KOPT-K1 (cell line): ENCODE measurements around the gene SLC29A4.
"Not testable (repeated sequence)": the region's sequence is repeated elsewhere in the genome, so short reads cannot be mapped to it uniquely, and the experiment has no call there.

ENCODE experiments used
- H3K27ac ChIP-seq: fragments of 200-600 bp; sonication (generic); 2 replicates; pipeline ENCODE4 v1.5.1; 2016; ENCODE audit warnings: antibody characterized with exemption, mild to moderate bottlenecking, low read depth, low read length; ENCODE audit not compliant: poor library complexity, severe bottlenecking
- H3K36me3 ChIP-seq: fragments of 200-600 bp; sonication (generic); 2 replicates; pipeline ENCODE4 v1.5.1; 2017; ENCODE audit warnings: antibody characterized with exemption, mild to moderate bottlenecking, low read length, moderate library complexity; ENCODE audit not compliant: insufficient read depth
- H3K9me3 ChIP-seq: fragments of 200-600 bp; sonication (generic); 2 replicates; pipeline ENCODE4 v1.5.1; 2017; ENCODE audit warnings: antibody characterized with exemption, low read length, mild to moderate bottlenecking; ENCODE audit not compliant: insufficient read depth, poor library complexity, severe bottlenecking

Gene SLC29A4

GRCh38 chr7:5266191-5267028 lies 16.3 kb upstream of the SLC29A4 start:
- no peaks in the 10 kb centered on the region for H3K36me3 ChIP-seq
- H3K27ac ChIP-seq, result no peak overlapping the region
- no peaks in the 10 kb centered on the region for H3K9me3 ChIP-seq

GRCh38 chr7:5267829-5268228 lies 14.9 kb upstream of the SLC29A4 start:
- H3K9me3 ChIP-seq, H3K36me3 ChIP-seq, H3K27ac ChIP-seq: not testable (repeated sequence)

- H3K9me3 ChIP-seq, H3K27ac ChIP-seq, H3K36me3 ChIP-seq: not testable (repeated sequence)
These were observed 12.6 kb upstream of the SLC29A4 start for GRCh38 chr7:5269992-5270657.

GRCh38 chr7:5270788-5271187 lies 12.0 kb upstream of the SLC29A4 start:
- no peak overlapping the region for H3K27ac ChIP-seq
- H3K9me3 ChIP-seq, result no peaks in the 10 kb centered on the region
- H3K36me3 ChIP-seq, result no peaks in the 10 kb centered on the region

- not testable (repeated sequence) for H3K9me3 ChIP-seq, H3K27ac ChIP-seq, H3K36me3 ChIP-seq
These were observed 8.8 kb upstream of the SLC29A4 start for GRCh38 chr7:5273831-5274405.

- H3K36me3 ChIP-seq, result no peaks in the 10 kb centered on the region
- no peaks in the 10 kb centered on the region for H3K9me3 ChIP-seq
- no peak overlapping the region for H3K27ac ChIP-seq
These were observed 8.3 kb upstream of the SLC29A4 start for GRCh38 chr7:5274441-5274840.

GRCh38 chr7:5274985-5275431 lies 7.7 kb upstream of the SLC29A4 start:
- H3K27ac ChIP-seq, H3K36me3 ChIP-seq, H3K9me3 ChIP-seq: not testable (repeated sequence)

- H3K9me3 ChIP-seq, H3K27ac ChIP-seq, H3K36me3 ChIP-seq: not testable (repeated sequence)
These were observed 7.2 kb upstream of the SLC29A4 start for GRCh38 chr7:5275510-5275909.

GRCh38 chr7:5276123-5276522 lies 6.6 kb upstream of the SLC29A4 start:
- H3K36me3 ChIP-seq, H3K9me3 ChIP-seq, H3K27ac ChIP-seq: not testable (repeated sequence)

GRCh38 chr7:5276611-5277010 lies 6.1 kb upstream of the SLC29A4 start:
- H3K9me3 ChIP-seq, result no peaks in the 10 kb centered on the region
- H3K36me3 ChIP-seq, result no peaks in the 10 kb centered on the region
- no peak overlapping the region for H3K27ac ChIP-seq

- no peaks in the 10 kb centered on the region for H3K9me3 ChIP-seq
- no peak overlapping the region for H3K27ac ChIP-seq
- H3K36me3 ChIP-seq, result no peaks in the 10 kb centered on the region
These were observed 4.0 kb upstream of the SLC29A4 start for GRCh38 chr7:5278766-5279165.

GRCh38 chr7:5279734-5280133 lies 3.0 kb upstream of the SLC29A4 start:
- Histone ChIP-seq H3K36me3 (no peaks in the 10 kb centered on the region), H3K9me3 (no peaks in the 10 kb centered on the region)

GRCh38 chr7:5281598-5282500 lies 894 bp upstream of the SLC29A4 start:
- H3K9me3 ChIP-seq, H3K36me3 ChIP-seq, H3K27ac ChIP-seq: not testable (repeated sequence)

More at GRCh38 chr7:5279734-5280133, 3.0 kb upstream of the SLC29A4 start:
- no peak overlapping the region for H3K27ac ChIP-seq

- no peaks in the 10 kb centered on the region for H3K36me3 ChIP-seq
- no peak overlapping the region for H3K27ac ChIP-seq
- no peaks in the 10 kb centered on the region for H3K9me3 ChIP-seq
These were observed 919 bp downstream of the SLC29A4 start for GRCh38 chr7:5283421-5284303.
